GM19023 (cell line): ENCODE measurements around the gene GNMT.
A peak's percentile ranks its signal among the peaks of the same experiment; 100 is the strongest.
"Not testable (repeated sequence)": the region's sequence is repeated elsewhere in the genome, so short reads cannot be mapped to it uniquely, and the experiment has no call there.

Experiments used
- ATAC-seq: cut with Tn5 transposase; IDR thresholded peaks from one replicate; pipeline ENCODE4 v1.9.1; 2021; ENCODE audit warnings: mild to moderate bottlenecking, moderate library complexity; ENCODE audit not compliant: unreplicated experiment

The GNMT gene

DNA sequence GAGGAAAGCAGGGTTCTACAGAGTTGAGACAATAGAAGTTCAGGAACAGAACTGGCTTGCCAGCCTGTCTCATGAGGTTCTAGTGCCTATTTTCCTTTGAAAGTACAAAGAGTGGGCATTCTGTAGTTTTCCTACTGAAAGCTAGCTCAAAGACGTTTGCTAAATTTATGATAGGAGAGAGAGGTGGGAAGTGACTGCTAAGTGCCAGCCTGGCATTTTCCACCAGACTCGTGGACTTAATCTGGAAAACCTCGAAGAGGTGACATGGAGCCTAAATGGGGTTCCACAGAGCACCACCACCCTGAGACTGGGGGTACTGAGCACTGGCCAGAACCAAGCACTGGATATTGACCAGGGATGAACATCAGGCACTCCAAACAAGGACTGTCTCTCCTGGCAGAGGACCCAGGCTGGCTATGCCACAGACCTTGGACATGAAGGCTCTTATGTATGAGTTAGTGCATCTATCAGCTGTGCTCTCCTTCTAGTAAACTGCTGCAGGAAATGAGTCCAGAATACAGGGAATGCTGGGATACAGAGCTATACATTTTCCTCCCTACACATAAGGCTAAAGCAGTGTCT, 11.3 kb downstream of the GNMT start:
- ATAC-seq: no peak

- ATAC-seq: no peak
These were observed 13.4 kb downstream of the GNMT start for GRCh38 chr6:42973926-42974325.

GRCh38 chr6:42974919-42975505, 14.5 kb downstream of the GNMT start:
- ATAC-seq: no peak

DNA sequence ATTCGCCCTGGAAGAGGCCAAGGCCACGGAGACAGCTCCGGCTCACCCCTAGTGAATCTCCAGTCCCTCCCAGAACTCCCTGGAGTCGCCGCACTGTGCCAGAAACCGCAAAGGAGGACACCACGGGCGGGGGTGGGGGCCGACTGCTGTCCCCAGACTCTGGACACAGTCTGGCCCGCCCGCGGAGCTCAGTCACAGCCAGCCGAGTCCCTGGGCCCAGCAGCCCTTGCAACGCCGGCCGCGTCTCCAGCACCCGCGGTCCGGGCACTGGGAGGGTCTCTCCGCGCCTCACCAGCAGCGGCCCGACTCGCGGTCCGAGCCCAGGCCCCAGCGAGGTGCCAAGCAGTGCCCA, 17.9 kb downstream of the GNMT start:
- peak; percentile 22 for ATAC-seq

DNA sequence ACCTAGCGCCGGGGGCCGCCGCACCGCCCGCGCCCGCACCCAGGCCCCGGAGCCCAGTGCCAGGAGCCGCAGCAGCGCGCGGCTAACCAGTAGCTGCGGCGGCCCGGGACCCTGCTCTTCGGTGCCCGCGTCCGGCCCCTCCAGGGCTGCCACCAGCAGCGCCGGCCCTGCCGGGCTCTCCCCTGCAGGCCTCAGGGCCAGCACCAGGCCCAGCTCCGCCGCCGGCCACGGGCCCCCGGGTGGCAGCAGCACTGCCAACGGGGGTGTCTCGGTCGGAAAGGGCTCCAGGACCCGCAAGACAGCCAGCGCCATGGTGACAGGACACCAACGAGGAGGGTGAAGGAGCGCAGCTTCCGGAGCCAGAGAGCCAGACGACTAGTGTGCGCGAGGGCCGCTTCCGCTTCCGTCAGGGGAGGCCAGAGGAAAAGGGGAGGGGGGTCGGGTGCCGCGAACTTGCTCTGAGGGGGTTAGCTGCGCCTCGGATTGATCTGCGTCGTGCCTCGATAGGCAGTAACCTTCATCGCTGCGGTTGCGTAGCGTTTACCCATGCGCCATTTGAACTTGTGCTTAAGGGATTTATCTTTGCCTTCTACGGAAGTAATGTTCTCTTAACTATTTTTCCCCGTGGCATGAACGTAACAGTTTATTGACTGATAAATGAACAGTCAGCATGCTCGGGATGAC, 18.4 kb downstream of the GNMT start, which contains the start of gene PEX6:
PEX6 (minus strand) TSS at position 343 of the 684 bp plus-strand sequence; CDS start at position 312, 31 bp downstream.
- peak; percentile 90 for ATAC-seq

DNA sequence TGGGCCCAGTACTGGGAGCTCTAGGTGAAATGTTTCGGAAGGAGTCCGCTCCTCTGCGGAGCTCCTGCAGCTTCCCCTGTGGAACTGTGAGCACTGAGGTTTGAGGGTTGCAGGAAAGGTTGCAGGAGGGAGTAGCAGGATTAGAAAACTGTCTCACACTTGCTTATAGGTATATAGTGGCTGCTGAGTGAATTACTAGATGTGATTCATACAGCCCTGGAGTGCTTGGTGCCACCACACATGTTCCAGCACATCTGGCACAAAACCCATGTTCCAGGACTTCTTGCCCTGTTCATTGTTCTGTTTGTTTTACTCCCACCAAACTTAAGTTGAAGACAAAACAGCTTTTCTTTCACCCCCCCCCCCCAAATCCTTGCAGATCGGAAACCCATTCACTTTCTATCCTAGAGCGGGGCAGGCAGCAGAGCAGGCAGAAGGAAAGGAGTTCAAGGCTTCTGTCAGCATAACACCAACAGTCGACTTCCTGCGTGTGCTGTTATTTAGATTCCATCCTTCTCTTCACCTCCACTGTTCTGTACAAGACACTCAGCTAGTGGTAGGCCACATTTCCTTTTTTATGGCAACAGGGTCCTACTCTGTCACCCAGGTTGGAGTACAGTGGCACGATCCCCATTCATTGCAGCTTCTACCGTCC, 19.1 kb downstream of the GNMT start:
- ATAC-seq: peak; percentile 12

- no peak for ATAC-seq
These were observed 21.3 kb downstream of the GNMT start for GRCh38 chr6:42981836-42982235.

GRCh38 chr6:42984001-42984923, 23.7 kb downstream of the GNMT start, which contains the start of gene PPP2R5D:
Gene PPP2R5D, plus strand, starts transcription at chr6:42984570. Its CDS starts 108 bp downstream, at chr6:42984678.
- peak; percentile 94 for ATAC-seq

DNA sequence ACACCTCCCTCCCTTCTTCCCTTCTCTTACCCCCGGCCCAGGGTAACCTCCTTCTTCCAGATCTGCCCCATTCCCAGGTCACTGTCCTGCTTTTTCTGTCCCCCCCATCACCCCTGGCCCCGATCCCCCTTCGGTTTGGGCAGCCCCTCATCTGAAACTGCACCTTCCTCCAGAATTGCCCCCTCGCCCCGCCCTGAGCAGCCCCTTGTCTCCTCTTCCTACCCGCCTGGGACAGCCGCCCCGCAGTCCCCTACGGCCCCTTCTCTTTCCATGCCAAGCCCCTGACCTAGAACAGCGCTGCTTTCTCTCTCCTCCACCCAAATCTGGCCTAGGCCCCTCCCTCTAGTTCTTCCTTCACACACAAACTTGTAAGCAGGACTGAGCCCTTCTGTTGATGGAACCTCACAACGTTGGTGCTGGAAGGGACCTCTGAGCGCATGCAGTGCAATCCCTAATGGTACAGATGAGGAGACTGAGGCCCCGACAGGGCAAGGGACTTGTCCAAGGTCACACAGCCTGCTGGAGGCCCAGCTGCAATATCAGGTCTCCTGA, 24.4 kb downstream of the GNMT start:
- no peak for ATAC-seq

GRCh38 chr6:42987533-42988451, 27.2 kb downstream of the GNMT start:
- ATAC-seq: no peak

GRCh38 chr6:42988486-42989020, 28.0 kb downstream of the GNMT start:
- ATAC-seq: no peak

- no peak for ATAC-seq
These were observed 29.4 kb downstream of the GNMT start for GRCh38 chr6:42989923-42990322.

DNA sequence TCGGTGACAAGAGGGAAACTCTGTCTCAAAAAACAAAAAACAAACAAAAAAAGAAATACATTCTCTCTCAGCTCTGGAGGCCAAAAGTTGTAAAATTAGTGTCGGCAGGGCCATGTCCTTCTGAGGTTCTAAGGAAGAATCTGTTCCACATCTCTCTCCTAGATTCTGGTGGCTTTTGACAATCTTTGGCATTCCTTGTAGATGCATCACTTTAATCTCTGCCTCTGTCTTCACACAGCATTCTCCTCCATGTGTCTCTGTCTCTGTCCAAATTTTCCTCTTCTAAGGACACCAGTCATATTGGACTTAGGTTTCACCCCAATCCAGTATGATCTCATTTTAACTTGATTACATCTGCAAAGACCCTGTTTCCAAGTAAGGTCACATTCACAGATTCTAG, 32.9 kb downstream of the GNMT start:
- no peak for ATAC-seq

DNA sequence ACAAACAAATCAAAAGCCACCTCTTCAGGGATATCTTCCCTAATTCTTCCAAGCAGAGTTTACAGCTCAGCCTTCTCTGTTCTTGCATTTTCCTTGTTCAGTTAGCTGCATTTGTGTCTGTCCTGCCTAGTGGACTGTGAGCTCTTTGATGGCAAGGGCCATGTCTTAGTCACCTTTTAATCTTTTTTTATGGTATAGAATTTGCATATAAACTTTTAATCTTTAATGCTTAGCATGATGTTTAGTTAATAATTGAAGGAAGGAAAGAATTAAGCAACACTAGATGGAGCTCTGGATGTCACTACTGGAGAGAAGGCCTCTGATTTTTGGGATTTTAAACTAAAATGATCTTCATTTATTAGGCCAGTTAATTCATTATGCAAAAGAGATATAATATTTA, 36.0 kb downstream of the GNMT start:
- no peak for ATAC-seq

DNA sequence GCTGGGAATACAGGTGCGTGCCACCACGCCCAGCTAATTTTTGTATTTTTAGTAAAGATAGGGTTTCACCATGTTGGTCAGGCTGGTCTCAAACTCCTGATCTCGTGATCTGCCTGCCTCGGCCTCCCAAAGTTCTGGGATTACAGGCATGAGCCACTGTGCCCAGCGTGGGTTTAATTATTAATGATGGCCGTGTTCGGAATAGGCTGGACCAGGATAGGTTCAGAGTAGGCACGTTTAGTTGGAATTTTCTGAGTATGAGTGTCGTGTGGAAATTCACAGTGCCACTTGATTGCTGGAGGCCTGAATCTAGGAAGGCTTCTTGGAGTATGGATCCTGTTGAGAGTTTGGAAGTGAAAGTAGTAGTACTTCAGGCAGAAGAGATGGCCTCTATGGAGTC, 37.7 kb downstream of the GNMT start:
- not testable (repeated sequence) for ATAC-seq

DNA sequence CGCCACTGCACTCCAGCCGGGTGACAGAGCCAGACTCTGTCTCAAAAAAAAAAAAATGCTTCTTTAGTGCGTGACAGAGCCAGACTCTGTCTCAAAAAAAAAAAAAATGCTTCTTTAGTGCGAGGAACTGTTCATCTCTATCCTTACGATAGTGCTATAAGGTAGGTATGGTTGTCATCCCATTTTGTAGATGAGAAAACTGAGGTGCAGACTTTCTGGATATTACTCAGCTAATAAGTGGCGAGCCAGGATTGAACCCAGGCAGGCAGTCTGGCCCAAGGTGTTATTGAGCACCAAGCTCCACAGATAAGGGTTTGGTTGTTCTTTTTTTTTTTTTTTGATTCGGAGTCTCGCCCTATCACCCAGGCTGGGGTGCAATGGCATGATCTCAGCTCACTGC, 41.3 kb downstream of the GNMT start:
- ATAC-seq: no peak

GRCh38 chr6:43005844-43006243, 45.3 kb downstream of the GNMT start:
- ATAC-seq: no peak

GRCh38 chr6:43006251-43006650, 45.7 kb downstream of the GNMT start:
- ATAC-seq: no peak

GRCh38 chr6:43007126-43007525, 46.6 kb downstream of the GNMT start:
- ATAC-seq: no peak
